Measurements from ENCODE around the gene GCAT.

GRCh38 chr22:37765498-37765897 is 42.2 kb upstream of the GCAT start:
- TF ChIP-seq POLR2AphosphoS5 (IDR thresholded peaks at IDR 0.05): no peak
- TF ChIP-seq, protein P1, sequence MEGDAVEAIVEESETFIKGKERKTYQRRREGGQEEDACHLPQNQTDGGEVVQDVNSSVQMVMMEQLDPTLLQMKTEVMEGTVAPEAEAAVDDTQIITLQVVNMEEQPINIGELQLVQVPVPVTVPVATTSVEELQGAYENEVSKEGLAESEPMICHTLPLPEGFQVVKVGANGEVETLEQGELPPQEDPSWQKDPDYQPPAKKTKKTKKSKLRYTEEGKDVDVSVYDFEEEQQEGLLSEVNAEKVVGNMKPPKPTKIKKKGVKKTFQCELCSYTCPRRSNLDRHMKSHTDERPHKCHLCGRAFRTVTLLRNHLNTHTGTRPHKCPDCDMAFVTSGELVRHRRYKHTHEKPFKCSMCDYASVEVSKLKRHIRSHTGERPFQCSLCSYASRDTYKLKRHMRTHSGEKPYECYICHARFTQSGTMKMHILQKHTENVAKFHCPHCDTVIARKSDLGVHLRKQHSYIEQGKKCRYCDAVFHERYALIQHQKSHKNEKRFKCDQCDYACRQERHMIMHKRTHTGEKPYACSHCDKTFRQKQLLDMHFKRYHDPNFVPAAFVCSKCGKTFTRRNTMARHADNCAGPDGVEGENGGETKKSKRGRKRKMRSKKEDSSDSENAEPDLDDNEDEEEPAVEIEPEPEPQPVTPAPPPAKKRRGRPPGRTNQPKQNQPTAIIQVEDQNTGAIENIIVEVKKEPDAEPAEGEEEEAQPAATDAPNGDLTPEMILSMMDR (IDR thresholded peaks at IDR 0.05): no peak
